ENCODE data around the gene MUTYH. TPM values are rescaled to one million over a fixed set of nuclear protein-coding genes. Genes with fewer than 3 reads are reported as not detected.

Gene MUTYH
- total RNA-seq, 2 experiments from 2014 or later = 57.9 to 67.4 TPM

DNA sequence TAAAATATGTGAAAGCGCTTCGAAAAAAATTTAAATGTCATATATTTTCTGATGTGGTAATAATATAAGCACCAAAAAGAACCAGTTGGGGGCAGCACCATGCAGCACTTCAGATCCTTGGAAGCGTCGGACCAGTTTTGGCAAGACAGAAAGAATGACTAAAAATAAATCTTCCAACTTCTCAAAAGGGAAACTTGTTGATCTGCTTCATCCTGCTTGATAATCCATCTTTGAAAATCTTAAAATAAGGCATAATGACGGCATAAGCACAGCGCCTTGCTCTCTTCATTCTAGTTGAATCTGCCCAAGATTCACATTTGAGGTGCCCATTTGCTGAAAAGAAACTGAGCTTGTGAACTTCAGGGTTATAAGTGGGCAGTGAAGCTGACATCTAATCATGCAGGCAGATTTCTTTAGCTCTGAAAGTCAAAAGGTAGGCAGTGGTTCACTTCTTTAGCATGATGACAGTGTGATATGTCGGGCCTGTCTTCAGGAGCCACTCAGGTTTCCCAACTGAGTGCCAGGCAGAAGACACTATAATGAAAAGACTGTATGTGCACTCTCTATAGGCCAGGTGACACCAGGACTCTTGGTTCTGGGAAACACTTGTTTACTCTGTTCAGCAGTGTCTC lies 19.8 kb upstream of the MUTYH start:
- Mint-ChIP-seq H3K27me3 (no peaks in the 10 kb centered on the region), H3K9me3 (no peaks in the 10 kb centered on the region)
- POLR2A ChIA-PET = interaction anchor here (1.2 to 2.2 kb wide), 2 partner anchors 131 to 133 kb away, joined by 6 to 8 read pairs; partner anchors contain the start of gene TESK2

DNA sequence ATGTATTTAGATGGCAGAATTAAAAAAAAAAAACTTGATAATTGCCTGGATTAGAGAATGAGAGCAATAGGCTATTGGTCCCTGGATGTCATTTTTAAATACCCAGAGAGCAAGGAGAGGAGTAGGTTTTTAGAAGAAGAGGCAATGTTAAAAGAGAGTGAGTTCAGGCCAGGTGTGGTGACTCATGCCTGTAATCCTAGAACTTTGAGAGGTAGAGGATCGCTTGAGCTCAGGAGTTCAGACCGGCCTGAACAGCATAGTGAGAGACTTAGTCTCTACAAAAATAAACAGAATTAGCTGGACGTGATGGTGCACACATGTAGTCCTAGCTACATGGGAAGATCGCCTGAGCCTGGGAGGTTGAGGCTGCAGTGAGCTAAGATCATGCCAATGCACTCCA lies 15.9 kb upstream of the MUTYH start:
- DNase-seq (no peak), ATAC-seq (ENCODE audit: poor library complexity) (no peak)
- Mint-ChIP-seq H3K4me3 (no peak overlapping the region), H3K27ac (no peak overlapping the region), H3K4me1 (ENCODE audit: low read depth) (peaks cover 4% of the 10 kb centered on the region), H3K9me3 (no peaks in the 10 kb centered on the region), H3K36me3 (ENCODE audit: low read depth) (no peaks in the 10 kb centered on the region), H3K27me3 (no peaks in the 10 kb centered on the region)
- Histone ChIP-seq H3K4me1 (ENCODE audit: insufficient read depth, low read length) (peaks cover 2% of the 10 kb centered on the region), H3K27ac (ENCODE audit: low read depth in 1 of 2, low read length in 2 of 2) (no peak overlapping the region), H3K9me3 (ENCODE audit: control insufficient read depth in 1 of 2, insufficient read depth in 1 of 2, low read length in 2 of 2) (no peaks in the 10 kb centered on the region), H3K36me3 (ENCODE audit: insufficient read depth, low read length) (no peaks in the 10 kb centered on the region), H3K4me3 (ENCODE audit: low read length) (no peak overlapping the region), H3K27me3 (ENCODE audit: control insufficient read depth in 1 of 2, insufficient read depth in 2 of 2, low read length in 2 of 2) (no peaks in the 10 kb centered on the region)
- intact Hi-C loops (cut with DNase I, micrococcal nuclease) = no loop called here
- ChIA-PET POLR2A (interaction anchor here (0.7 to 1.7 kb wide), 2 partner anchors 16 to 143 kb away, joined by 4 to 5 read pairs; partner anchors contain the start of genes MUTYH and TOE1), CTCF (no interaction called here)
- TF ChIP-seq, protein P1, sequence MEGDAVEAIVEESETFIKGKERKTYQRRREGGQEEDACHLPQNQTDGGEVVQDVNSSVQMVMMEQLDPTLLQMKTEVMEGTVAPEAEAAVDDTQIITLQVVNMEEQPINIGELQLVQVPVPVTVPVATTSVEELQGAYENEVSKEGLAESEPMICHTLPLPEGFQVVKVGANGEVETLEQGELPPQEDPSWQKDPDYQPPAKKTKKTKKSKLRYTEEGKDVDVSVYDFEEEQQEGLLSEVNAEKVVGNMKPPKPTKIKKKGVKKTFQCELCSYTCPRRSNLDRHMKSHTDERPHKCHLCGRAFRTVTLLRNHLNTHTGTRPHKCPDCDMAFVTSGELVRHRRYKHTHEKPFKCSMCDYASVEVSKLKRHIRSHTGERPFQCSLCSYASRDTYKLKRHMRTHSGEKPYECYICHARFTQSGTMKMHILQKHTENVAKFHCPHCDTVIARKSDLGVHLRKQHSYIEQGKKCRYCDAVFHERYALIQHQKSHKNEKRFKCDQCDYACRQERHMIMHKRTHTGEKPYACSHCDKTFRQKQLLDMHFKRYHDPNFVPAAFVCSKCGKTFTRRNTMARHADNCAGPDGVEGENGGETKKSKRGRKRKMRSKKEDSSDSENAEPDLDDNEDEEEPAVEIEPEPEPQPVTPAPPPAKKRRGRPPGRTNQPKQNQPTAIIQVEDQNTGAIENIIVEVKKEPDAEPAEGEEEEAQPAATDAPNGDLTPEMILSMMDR (IDR thresholded peaks at IDR 0.05) = no peak

More for the DNA sequence above, 19.8 kb upstream of the MUTYH start:
- H3K27me3 ChIP-seq (ENCODE audit: control insufficient read depth in 1 of 2, insufficient read depth in 2 of 2, low read length in 2 of 2) = no peaks in the 10 kb centered on the region
- no peak overlapping the region for H3K4me3 ChIP-seq (ENCODE audit: low read length)
- peak; percentile 23 to 74 (median 38) for DNase-seq
- H3K36me3 ChIP-seq (ENCODE audit: insufficient read depth, low read length) = no peaks in the 10 kb centered on the region
- no peak overlapping the region for H3K27ac ChIP-seq (ENCODE audit: low read depth in 1 of 2, low read length in 2 of 2)
- TF ChIP-seq, protein P1 (IDR thresholded peaks at IDR 0.05) = peak; percentile 67
- no peak overlapping the region for H3K27ac Mint-ChIP-seq
- no peaks in the 10 kb centered on the region for H3K9me3 ChIP-seq (ENCODE audit: control insufficient read depth in 1 of 2, insufficient read depth in 1 of 2, low read length in 2 of 2)
- peak; percentile 55 for ATAC-seq (ENCODE audit: poor library complexity)
- no peaks in the 10 kb centered on the region for H3K36me3 Mint-ChIP-seq (ENCODE audit: low read depth)
- no peak overlapping the region for H3K4me3 Mint-ChIP-seq
- CTCF ChIA-PET = interaction anchor here (0.5 to 1.9 kb wide), 5 partner anchors 19 to 209 kb away, joined by 3 to 8 read pairs (median 7); no protein-coding TSS in a partner anchor
- H3K4me1 Mint-ChIP-seq (ENCODE audit: low read depth) = peaks cover 4% of the 10 kb centered on the region
- peaks cover 2% of the 10 kb centered on the region for H3K4me1 ChIP-seq (ENCODE audit: insufficient read depth, low read length)
- intact Hi-C loops (cut with DNase I, micrococcal nuclease) = loop anchor here (1.0 kb wide), 3 partner anchors 131 to 210 kb away; partner anchors contain the start of gene TESK2 (in 1 of the 2)

DNA sequence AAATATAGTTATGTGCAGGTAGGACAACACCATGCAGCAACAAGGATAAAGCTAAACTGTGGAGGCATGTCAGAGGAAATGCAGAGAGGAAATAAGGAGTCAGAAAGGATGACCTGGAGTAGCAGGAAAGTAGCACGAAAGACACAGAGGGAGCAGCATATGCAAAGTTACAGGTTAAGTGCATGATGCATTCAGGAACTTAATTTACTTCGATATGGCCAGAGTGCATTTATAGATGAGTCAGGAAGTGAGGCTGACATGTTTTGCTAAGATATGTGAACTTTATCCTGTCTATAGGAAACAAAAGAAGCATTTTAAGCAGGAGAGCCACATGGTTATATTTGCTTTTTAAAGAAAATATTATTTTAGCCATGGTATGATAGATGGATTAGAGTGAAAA lies 15.4 kb upstream of the MUTYH start:
- TF ChIP-seq, protein P1 (IDR thresholded peaks at IDR 0.05) = no peak
- no peak for ATAC-seq (ENCODE audit: poor library complexity)
- Histone ChIP-seq H3K4me3 (ENCODE audit: low read length) (no peak overlapping the region), H3K4me1 (ENCODE audit: insufficient read depth, low read length) (peaks cover 2% of the 10 kb centered on the region), H3K9me3 (ENCODE audit: control insufficient read depth in 1 of 2, insufficient read depth in 1 of 2, low read length in 2 of 2) (no peaks in the 10 kb centered on the region), H3K27ac (ENCODE audit: low read depth in 1 of 2, low read length in 2 of 2) (no peak overlapping the region), H3K36me3 (ENCODE audit: insufficient read depth, low read length) (no peaks in the 10 kb centered on the region), H3K27me3 (ENCODE audit: control insufficient read depth in 1 of 2, insufficient read depth in 2 of 2, low read length in 2 of 2) (no peaks in the 10 kb centered on the region)
- ChIA-PET POLR2A (no interaction called here), CTCF (no interaction called here)
- intact Hi-C loops (cut with DNase I, micrococcal nuclease) = no loop called here
- H3K4me1 Mint-ChIP-seq (ENCODE audit: low read depth) = peaks cover 4% of the 10 kb centered on the region
- no peak for DNase-seq
- no peaks in the 10 kb centered on the region for H3K9me3 Mint-ChIP-seq
- H3K36me3 Mint-ChIP-seq (ENCODE audit: low read depth) = no peaks in the 10 kb centered on the region
- no peak overlapping the region for H3K4me3 Mint-ChIP-seq
- no peak overlapping the region for H3K27ac Mint-ChIP-seq
- no peaks in the 10 kb centered on the region for H3K27me3 Mint-ChIP-seq
